HFFc6 (cell line): Measurements from ENCODE around the gene GTF2H3. TPM values are rescaled to one million over a fixed set of nuclear protein-coding genes. Genes with fewer than 3 reads are reported as not detected.

ENCODE experiments used
- DNase-seq: peaks from one replicate; pipeline ENCODE4 v3.0.0-alpha.2; 2018
- H3K27ac Mint-ChIP-seq: 2 replicates; pipeline ENCODE4 v1.8.0; 2020; ENCODE audit warnings: mild to moderate bottlenecking, mixed read lengths
- H3K27me3 Mint-ChIP-seq: 2 replicates; pipeline ENCODE4 v1.8.0; 2021; ENCODE audit warnings: mild to moderate bottlenecking, moderate library complexity, mixed read lengths; ENCODE audit not compliant: insufficient read depth
- H3K36me3 Mint-ChIP-seq: 2 replicates; pipeline ENCODE4 v1.8.0; 2021; ENCODE audit warnings: low read depth, mixed read lengths
- H3K4me1 Mint-ChIP-seq: 2 replicates; pipeline ENCODE4 v1.8.0; 2020; ENCODE audit warnings: low read depth, mixed read lengths
- H3K4me3 Mint-ChIP-seq: 2 replicates; pipeline ENCODE4 v1.8.0; 2020; ENCODE audit warnings: mild to moderate bottlenecking, moderate library complexity, mixed read lengths
- H3K9me3 Mint-ChIP-seq: 2 replicates; pipeline ENCODE4 v1.8.0; 2020; ENCODE audit warnings: mild to moderate bottlenecking, mixed read lengths
- total RNA-seq, 6 experiments: library from RNA; stranded (reverse); fragmentation: NEBNext Ultra II Directional; extraction: Animal tissue kit (Norgen Biotek cat#: 25700); gene quantifications; 2 replicates in 1 of 6; 3 replicates in 5 of 6; pipeline ENCODE4 v1.2.3, GENCODE V29; 2021
- TF ChIP-seq, protein P1 (sequence below): fragments of 200-600 bp; sonication (generic); IDR thresholded peaks from 2 replicates; pipeline ENCODE4 v1.5.0; 2021; ENCODE audit warnings: antibody characterized with exemption, mild to moderate bottlenecking

GTF2H3 gene
- total RNA-seq, 6 experiments from 2014 or later: 34.9 to 47.5 (median 43.0) TPM

DNA sequence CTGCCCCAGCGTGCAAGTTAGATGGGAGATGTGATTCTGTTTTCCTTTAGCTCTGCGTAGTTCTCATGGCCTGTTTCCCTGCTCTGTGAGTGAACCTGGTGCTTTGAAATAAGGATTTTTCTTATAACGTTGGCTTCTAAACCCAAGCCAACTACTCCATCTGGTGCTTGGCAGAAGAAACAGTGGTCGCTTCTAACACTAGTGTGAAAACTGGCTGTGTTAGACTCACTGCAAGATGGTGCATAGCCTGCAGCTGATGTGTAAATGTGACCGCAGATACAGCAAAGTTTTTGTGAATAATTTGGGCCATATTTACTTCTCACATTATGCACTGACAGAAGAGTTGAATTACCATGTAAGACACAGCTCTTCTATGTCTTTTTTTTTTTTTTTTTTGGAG lies 12.2 kb downstream of the GTF2H3 start:
- Mint-ChIP-seq H3K4me3 (no peak overlapping the region), H3K9me3 (no peaks in the 10 kb centered on the region), H3K36me3 (peaks cover under 1% of the 10 kb centered on the region; the same call in 1 of the 2 replicates), H3K4me1 (no peaks in the 10 kb centered on the region), H3K27me3 (no peaks in the 10 kb centered on the region), H3K27ac (no peak overlapping the region)
- DNase-seq: no peak
- TF ChIP-seq, protein P1, sequence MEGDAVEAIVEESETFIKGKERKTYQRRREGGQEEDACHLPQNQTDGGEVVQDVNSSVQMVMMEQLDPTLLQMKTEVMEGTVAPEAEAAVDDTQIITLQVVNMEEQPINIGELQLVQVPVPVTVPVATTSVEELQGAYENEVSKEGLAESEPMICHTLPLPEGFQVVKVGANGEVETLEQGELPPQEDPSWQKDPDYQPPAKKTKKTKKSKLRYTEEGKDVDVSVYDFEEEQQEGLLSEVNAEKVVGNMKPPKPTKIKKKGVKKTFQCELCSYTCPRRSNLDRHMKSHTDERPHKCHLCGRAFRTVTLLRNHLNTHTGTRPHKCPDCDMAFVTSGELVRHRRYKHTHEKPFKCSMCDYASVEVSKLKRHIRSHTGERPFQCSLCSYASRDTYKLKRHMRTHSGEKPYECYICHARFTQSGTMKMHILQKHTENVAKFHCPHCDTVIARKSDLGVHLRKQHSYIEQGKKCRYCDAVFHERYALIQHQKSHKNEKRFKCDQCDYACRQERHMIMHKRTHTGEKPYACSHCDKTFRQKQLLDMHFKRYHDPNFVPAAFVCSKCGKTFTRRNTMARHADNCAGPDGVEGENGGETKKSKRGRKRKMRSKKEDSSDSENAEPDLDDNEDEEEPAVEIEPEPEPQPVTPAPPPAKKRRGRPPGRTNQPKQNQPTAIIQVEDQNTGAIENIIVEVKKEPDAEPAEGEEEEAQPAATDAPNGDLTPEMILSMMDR: no peak

DNA sequence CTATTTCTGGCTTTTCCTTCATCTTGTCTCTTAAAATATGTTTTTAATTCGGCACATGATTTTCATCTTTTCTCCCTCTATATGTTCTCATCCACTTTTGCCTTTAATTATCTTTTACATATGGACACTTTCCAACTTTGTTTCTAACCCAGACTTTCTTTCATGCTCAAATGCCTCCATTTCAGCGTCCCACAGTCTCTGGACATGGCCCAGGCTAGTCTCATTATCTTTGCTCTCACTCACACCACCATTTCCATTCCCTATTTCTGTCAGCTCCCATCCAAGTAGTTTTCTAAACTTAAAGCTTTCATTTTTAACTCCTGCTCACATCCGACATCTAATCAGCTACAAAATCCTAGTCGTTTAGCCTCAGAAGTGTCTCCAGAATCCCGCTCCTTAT lies 14.8 kb downstream of the GTF2H3 start:
- no peaks in the 10 kb centered on the region for H3K4me1 Mint-ChIP-seq
- DNase-seq: no peak
- no peak overlapping the region for H3K4me3 Mint-ChIP-seq
- no peaks in the 10 kb centered on the region for H3K9me3 Mint-ChIP-seq
- no peak overlapping the region for H3K27ac Mint-ChIP-seq
- peaks cover 5% of the 10 kb centered on the region; the same call in 1 of the 2 replicates for H3K36me3 Mint-ChIP-seq
- TF ChIP-seq, protein P1: no peak
- H3K27me3 Mint-ChIP-seq: no peaks in the 10 kb centered on the region

DNA sequence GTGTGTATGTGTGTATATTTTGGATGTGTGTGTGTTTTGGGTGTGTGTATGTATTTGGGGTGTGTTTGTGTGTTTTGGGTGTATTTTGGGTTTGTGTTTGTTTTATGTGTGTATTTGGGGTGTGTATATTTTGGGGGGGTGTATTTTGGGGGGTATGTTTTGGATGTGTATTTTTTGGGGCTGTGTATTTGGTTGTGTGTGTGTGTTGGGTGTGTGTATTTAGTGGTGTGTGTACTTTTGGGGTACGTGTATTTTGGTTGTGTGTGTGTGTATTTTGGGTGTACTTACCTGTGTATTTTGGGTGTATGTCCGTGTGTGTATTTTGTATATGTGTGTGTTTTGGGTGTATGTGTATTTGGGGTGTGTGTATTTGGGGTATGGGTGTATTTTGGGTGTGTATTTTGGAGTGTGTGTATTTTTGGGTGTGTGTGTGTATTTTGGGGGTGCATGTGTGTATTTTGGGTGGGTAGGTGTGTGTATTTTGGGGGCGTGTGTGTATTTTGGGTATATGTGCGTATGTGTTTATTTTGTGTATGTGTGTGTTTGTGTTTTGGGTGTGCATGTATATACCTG lies 20.6 kb downstream of the GTF2H3 start:
- no peak for DNase-seq
- no peak overlapping the region for H3K4me3 Mint-ChIP-seq
- H3K27ac Mint-ChIP-seq: peak overlapping the region; percentile 3; the same call in 1 of the 2 replicates
- TF ChIP-seq, protein P1: no peak
- peaks cover 42% of the 10 kb centered on the region for H3K36me3 Mint-ChIP-seq
- H3K27me3 Mint-ChIP-seq: no peaks in the 10 kb centered on the region; the same call in 1 of the 2 replicates
- no peaks in the 10 kb centered on the region for H3K9me3 Mint-ChIP-seq
- H3K4me1 Mint-ChIP-seq: peaks cover 12% of the 10 kb centered on the region

DNA sequence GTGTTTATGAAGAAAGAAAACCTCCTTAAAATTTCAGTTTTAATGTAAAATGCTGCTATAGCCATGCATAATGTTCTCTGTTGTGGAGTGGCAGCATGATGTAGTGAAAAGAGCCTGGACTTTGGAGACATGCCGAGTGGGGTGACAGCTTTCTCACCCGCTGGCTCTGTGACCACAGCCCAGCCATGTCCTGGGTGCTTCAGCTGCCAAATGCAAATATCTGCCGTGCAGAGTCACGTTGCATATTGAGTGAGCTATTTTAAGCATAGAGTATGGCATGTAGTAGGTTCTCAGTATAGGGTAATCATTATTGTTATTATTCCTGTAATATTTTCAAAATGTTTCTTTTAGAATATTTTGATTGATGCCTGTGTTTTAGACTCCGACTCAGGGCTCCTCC lies 21.8 kb downstream of the GTF2H3 start:
- peaks cover 2% of the 10 kb centered on the region; the same call in 1 of the 2 replicates for H3K27me3 Mint-ChIP-seq
- H3K4me1 Mint-ChIP-seq: peaks cover 24% of the 10 kb centered on the region
- TF ChIP-seq, protein P1: no peak
- H3K36me3 Mint-ChIP-seq: peaks cover 50% of the 10 kb centered on the region
- no peak for DNase-seq
- H3K27ac Mint-ChIP-seq: no peak overlapping the region
- H3K4me3 Mint-ChIP-seq: no peak overlapping the region
- no peaks in the 10 kb centered on the region for H3K9me3 Mint-ChIP-seq

DNA sequence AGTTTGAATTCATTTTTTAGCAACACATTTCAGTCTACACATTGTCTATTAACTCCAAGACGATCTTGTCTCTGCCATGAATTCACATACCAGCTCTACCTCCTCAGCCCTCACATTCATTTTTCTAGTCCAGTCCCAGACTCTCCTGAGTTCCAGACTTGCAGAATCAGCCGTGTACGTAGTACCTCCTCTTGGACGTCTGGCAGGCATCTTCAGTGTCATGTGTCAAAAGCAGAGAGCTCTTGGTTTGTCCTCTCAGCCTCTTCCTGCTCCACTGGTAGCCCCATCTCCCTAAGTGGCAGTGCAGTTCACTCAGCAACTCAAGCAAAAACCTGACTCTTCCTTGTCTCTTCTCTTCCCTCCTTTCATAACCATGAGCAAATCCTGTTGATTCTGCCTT lies 22.8 kb downstream of the GTF2H3 start:
- no peak overlapping the region for H3K4me3 Mint-ChIP-seq
- no peak overlapping the region for H3K27ac Mint-ChIP-seq
- TF ChIP-seq, protein P1: no peak
- H3K27me3 Mint-ChIP-seq: peaks cover 2% of the 10 kb centered on the region; the same call in 1 of the 2 replicates
- peaks cover 33% of the 10 kb centered on the region for H3K4me1 Mint-ChIP-seq
- H3K9me3 Mint-ChIP-seq: no peaks in the 10 kb centered on the region
- peaks cover 50% of the 10 kb centered on the region for H3K36me3 Mint-ChIP-seq
- no peak for DNase-seq
